GM21526 (cell line): ENCODE results near the gene AMER3.
A peak's percentile ranks its signal among the peaks of the same experiment; 100 is the strongest.

Experiments
- ATAC-seq: cut with Tn5 transposase; IDR thresholded peaks from one replicate; pipeline ENCODE4 v1.9.1; 2021; ENCODE audit warnings: moderate library complexity; ENCODE audit not compliant: unreplicated experiment, low FRiP score

Gene AMER3

GRCh38 chr2:130778781-130779180, 23.4 kb downstream of the AMER3 start:
- ATAC-seq = no peak

- ATAC-seq = no peak
Measured at GRCh38 chr2:130785466-130786055, 30.2 kb downstream of the AMER3 start.

GRCh38 chr2:130786076-130786475, 30.7 kb downstream of the AMER3 start:
- no peak for ATAC-seq

GRCh38 chr2:130787841-130788240, 32.5 kb downstream of the AMER3 start:
- ATAC-seq = no peak

- ATAC-seq = no peak
Measured at GRCh38 chr2:130790312-130790711, 35.0 kb downstream of the AMER3 start.

GRCh38 chr2:130790804-130791616, 35.7 kb downstream of the AMER3 start:
- ATAC-seq = no peak

GRCh38 chr2:130791617-130791939, 36.2 kb downstream of the AMER3 start:
- ATAC-seq = no peak

GRCh38 chr2:130795431-130795830, 40.1 kb downstream of the AMER3 start:
- ATAC-seq = no peak

- no peak for ATAC-seq
Measured at GRCh38 chr2:130796290-130796689, 41.0 kb downstream of the AMER3 start.

- peak; percentile 93 for ATAC-seq
Measured at GRCh38 chr2:130797493-130798435, 42.4 kb downstream of the AMER3 start.

GRCh38 chr2:130798472-130799218, 43.3 kb downstream of the AMER3 start:
- ATAC-seq = no peak

- no peak for ATAC-seq
Measured at GRCh38 chr2:130799295-130799694, 44.0 kb downstream of the AMER3 start.

GRCh38 chr2:130805613-130806012, 50.3 kb downstream of the AMER3 start:
- ATAC-seq = no peak

GRCh38 chr2:130806370-130806769, 51.0 kb downstream of the AMER3 start:
- no peak for ATAC-seq

- no peak for ATAC-seq
Measured at GRCh38 chr2:130807659-130808385, 52.5 kb downstream of the AMER3 start.

GRCh38 chr2:130808482-130809268, 53.3 kb downstream of the AMER3 start:
- no peak for ATAC-seq

- ATAC-seq = no peak
Measured at GRCh38 chr2:130810490-130810889, 55.1 kb downstream of the AMER3 start.

- no peak for ATAC-seq
Measured at GRCh38 chr2:130813722-130814121, 58.4 kb downstream of the AMER3 start.
